K562 (cell line): ENCODE measurements around the gene MUC5AC.

Experiments used
- HDAC2 ChIP-seq: fragments of 450-650 bp; IDR thresholded peaks from 2 replicates; pipeline ENCODE4 v1.6.1; 2016; ENCODE audit warnings: mild to moderate bottlenecking
- HMG20B ChIP-seq: fragments of 250-450 bp; sonication (Bioruptor Pico); IDR thresholded peaks from 2 replicates; pipeline ENCODE4 v1.5.0; 2021; ENCODE audit warnings: mild to moderate bottlenecking
- NCOR1 ChIP-seq: fragments of 450-650 bp; IDR thresholded peaks from 2 replicates; pipeline ENCODE4 v1.6.1; 2016; ENCODE audit warnings: mild to moderate bottlenecking, moderate library complexity
- ZSCAN29 ChIP-seq: fragments of 450-650 bp; IDR thresholded peaks from 2 replicates; pipeline ENCODE4 v1.6.1; 2017
- TF ChIP-seq, protein P1 (sequence below): fragments of 250-450 bp; sonication (Bioruptor Pico); IDR thresholded peaks from 2 replicates; pipeline ENCODE4 v1.4.0; 2020; ENCODE audit warnings: borderline replicate concordance
- TF ChIP-seq, protein P2 (sequence below), 3 experiments: IDR thresholded peaks in 2 of 3; conservative IDR thresholded peaks in 1 of 3; 2 replicates each; pipeline ENCODE4 v1.5.1; 2011 to 2012; ENCODE audit warnings: low read length in 3 of 3, mild to moderate bottlenecking in 3 of 3, control low read depth in 2 of 3, improper control_type of control experiment in 1 of 3, inconsistent platforms in 1 of 3, low read depth in 1 of 3, mixed read lengths in 1 of 3, moderate library complexity in 1 of 3; ENCODE audit not compliant: insufficient read depth in 2 of 3
- TF ChIP-seq, protein P3 (sequence below), 2 experiments: fragments of 450-650 bp in 1 of 2; sonication (generic) in 1 of 2; formaldehyde crosslinking in 1 of 2; IDR thresholded peaks in 1 of 2; conservative IDR thresholded peaks in 1 of 2; 2 replicates each; pipeline versions ENCODE4 v1.6.1 to v1.8.1; 2016 to 2023; ENCODE audit warnings: mild to moderate bottlenecking in 2 of 2, moderate library complexity in 2 of 2, inconsistent platforms in 1 of 2, missing genetic modification reagents in 1 of 2
- TF ChIP-seq, protein P4 (sequence below): fragments of 200-800 bp; sonication (Bioruptor generic); IDR thresholded peaks from 2 replicates; pipeline ENCODE4 v1.6.1; 2016; ENCODE audit warnings: missing genetic modification characterization, missing compliant biosample characterization

DNA sequence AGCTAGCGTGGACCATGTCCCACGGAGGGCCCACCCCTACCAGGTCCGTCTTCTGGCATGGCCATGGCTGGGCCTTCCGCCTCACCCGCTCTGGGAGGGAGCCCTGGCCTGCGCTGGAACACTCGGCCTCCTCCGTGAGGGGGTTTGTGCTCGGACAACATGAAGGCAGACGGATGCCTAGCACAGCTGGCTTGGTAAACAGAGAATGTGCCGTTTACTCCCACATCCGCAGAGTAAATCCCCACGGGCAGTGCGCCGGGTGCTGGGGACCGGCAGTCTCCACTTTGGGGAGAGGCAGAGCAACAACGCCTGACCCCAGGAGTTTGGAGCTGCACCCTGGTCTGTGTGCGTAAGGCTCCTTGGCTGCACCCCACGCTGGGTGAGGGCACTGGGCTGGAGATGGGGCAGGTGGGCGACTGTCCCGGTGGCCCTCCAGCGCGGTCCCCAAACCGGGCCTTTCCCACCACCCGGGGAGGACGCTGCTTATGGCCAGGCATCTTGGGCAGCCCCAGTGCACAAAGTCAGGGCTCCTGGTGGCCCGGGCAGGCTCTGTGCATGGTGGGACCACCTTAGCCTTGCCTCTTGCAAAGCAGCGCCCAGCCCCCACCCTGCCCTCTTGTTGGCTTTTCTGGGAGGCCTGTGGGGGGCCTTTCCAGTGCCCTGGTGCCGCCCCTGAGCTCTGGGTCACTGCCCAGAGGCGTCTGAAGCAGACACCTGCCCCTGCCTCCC is 30.7 kb upstream of the MUC5AC start:
- TF ChIP-seq HDAC2 (no peak), ZSCAN29 (no peak), NCOR1 (no peak), HMG20B (CRISPR knock-in tag) (no peak)
- TF ChIP-seq, protein P1, sequence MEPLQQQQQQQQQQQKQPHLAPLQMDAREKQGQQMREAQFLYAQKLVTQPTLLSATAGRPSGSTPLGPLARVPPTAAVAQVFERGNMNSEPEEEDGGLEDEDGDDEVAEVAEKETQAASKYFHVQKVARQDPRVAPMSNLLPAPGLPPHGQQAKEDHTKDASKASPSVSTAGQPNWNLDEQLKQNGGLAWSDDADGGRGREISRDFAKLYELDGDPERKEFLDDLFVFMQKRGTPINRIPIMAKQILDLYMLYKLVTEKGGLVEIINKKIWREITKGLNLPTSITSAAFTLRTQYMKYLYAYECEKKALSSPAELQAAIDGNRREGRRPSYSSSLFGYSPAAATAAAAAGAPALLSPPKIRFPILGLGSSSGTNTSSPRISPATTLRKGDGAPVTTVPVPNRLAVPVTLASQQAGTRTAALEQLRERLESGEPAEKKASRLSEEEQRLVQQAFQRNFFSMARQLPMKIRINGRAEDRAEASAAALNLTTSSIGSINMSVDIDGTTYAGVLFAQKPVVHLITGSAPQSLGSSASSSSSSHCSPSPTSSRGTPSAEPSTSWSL: no peak
- TF ChIP-seq, protein P2, sequence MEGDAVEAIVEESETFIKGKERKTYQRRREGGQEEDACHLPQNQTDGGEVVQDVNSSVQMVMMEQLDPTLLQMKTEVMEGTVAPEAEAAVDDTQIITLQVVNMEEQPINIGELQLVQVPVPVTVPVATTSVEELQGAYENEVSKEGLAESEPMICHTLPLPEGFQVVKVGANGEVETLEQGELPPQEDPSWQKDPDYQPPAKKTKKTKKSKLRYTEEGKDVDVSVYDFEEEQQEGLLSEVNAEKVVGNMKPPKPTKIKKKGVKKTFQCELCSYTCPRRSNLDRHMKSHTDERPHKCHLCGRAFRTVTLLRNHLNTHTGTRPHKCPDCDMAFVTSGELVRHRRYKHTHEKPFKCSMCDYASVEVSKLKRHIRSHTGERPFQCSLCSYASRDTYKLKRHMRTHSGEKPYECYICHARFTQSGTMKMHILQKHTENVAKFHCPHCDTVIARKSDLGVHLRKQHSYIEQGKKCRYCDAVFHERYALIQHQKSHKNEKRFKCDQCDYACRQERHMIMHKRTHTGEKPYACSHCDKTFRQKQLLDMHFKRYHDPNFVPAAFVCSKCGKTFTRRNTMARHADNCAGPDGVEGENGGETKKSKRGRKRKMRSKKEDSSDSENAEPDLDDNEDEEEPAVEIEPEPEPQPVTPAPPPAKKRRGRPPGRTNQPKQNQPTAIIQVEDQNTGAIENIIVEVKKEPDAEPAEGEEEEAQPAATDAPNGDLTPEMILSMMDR (IDR thresholded peaks at IDR 0.05 in 2 of 3, conservative IDR thresholded peaks at IDR 0.05 in 1 of 3; ENCODE audit: insufficient read depth in 2 of 3, low read depth in 1 of 3, low read length in 3 of 3): no peak
- TF ChIP-seq, protein P3, sequence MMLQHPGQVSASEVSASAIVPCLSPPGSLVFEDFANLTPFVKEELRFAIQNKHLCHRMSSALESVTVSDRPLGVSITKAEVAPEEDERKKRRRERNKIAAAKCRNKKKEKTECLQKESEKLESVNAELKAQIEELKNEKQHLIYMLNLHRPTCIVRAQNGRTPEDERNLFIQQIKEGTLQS (IDR thresholded peaks at IDR 0.05): no peak
- TF ChIP-seq, protein P3 (CRISPR knock-in tag; conservative IDR thresholded peaks at IDR 0.05): no peak
- TF ChIP-seq, protein P4, sequence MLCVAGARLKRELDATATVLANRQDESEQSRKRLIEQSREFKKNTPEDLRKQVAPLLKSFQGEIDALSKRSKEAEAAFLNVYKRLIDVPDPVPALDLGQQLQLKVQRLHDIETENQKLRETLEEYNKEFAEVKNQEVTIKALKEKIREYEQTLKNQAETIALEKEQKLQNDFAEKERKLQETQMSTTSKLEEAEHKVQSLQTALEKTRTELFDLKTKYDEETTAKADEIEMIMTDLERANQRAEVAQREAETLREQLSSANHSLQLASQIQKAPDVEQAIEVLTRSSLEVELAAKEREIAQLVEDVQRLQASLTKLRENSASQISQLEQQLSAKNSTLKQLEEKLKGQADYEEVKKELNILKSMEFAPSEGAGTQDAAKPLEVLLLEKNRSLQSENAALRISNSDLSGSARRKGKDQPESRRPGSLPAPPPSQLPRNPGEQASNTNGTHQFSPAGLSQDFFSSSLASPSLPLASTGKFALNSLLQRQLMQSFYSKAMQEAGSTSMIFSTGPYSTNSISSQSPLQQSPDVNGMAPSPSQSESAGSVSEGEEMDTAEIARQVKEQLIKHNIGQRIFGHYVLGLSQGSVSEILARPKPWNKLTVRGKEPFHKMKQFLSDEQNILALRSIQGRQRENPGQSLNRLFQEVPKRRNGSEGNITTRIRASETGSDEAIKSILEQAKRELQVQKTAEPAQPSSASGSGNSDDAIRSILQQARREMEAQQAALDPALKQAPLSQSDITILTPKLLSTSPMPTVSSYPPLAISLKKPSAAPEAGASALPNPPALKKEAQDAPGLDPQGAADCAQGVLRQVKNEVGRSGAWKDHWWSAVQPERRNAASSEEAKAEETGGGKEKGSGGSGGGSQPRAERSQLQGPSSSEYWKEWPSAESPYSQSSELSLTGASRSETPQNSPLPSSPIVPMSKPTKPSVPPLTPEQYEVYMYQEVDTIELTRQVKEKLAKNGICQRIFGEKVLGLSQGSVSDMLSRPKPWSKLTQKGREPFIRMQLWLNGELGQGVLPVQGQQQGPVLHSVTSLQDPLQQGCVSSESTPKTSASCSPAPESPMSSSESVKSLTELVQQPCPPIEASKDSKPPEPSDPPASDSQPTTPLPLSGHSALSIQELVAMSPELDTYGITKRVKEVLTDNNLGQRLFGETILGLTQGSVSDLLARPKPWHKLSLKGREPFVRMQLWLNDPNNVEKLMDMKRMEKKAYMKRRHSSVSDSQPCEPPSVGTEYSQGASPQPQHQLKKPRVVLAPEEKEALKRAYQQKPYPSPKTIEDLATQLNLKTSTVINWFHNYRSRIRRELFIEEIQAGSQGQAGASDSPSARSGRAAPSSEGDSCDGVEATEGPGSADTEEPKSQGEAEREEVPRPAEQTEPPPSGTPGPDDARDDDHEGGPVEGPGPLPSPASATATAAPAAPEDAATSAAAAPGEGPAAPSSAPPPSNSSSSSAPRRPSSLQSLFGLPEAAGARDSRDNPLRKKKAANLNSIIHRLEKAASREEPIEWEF (CRISPR knock-in tag): no peak
